ENCODE results near the gene SLC25A34.
A peak's percentile ranks its signal among the peaks of the same experiment; 100 is the strongest.
"Not testable (repeated sequence)": the region's sequence is repeated elsewhere in the genome, so short reads cannot be mapped to it uniquely, and the experiment has no call there.

SLC25A34 gene

DNA sequence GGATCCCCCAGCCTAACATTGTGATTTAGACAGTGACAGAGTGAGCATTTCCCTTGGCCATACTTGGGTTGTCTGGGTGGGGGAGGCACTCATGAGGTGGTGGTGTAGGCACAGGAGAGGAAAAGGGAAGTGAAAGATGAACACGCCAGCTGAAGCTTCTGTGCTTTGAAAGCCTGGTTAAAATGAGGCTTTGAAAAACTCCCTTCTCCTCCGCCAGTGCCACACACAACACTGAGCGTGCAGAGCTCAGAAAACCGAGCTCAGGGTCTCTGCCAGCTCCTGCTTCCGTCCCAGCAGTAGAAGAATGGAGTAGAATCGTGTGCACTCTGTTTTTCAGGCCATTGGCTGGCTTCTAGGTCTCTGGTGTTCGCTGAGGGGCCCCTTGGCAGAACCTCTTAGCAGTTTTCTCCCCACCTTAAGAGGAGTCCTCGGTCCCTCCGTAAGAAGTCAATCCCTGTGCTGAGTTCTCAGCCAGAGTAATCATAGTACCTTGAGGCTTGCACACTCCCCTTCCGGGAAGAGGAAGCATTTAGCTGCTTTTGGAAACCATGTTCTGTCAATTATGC, 39.0 kb upstream of the SLC25A34 start:
- H3K27ac ChIP-seq, result peak overlapping the region; percentile 54
- no peak for DNase-seq (ENCODE audit: low spot score)
- TF ChIP-seq, protein P1, sequence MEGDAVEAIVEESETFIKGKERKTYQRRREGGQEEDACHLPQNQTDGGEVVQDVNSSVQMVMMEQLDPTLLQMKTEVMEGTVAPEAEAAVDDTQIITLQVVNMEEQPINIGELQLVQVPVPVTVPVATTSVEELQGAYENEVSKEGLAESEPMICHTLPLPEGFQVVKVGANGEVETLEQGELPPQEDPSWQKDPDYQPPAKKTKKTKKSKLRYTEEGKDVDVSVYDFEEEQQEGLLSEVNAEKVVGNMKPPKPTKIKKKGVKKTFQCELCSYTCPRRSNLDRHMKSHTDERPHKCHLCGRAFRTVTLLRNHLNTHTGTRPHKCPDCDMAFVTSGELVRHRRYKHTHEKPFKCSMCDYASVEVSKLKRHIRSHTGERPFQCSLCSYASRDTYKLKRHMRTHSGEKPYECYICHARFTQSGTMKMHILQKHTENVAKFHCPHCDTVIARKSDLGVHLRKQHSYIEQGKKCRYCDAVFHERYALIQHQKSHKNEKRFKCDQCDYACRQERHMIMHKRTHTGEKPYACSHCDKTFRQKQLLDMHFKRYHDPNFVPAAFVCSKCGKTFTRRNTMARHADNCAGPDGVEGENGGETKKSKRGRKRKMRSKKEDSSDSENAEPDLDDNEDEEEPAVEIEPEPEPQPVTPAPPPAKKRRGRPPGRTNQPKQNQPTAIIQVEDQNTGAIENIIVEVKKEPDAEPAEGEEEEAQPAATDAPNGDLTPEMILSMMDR (conservative IDR thresholded peaks at IDR 0.05; ENCODE audit: low read depth), result no peak
- ChIA-PET POLR2A (ENCODE audit: low non-redundant PET) (no interaction called here), CTCF (no interaction called here)

DNA sequence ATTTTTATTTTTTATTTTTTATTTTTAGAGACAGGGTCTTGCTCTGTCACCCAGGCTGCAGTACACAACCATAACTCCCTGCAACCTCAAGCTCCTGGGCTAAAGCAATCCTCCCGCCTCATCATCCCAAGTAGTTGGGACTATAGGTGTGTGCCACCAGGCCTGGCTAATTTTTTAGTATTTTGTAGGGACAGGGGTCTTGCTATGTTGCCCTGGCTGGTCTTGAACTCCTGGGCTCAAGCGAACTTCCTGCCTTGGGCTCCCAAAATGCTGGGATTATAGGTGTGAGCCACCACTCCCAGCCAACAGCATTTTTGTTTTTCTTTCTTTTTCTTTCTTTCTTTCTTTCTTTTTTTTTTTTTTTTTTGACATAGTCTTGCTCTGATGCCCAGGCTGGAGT, 37.9 kb upstream of the SLC25A34 start:
- ChIA-PET CTCF (no interaction called here), POLR2A (ENCODE audit: low non-redundant PET) (interaction anchor here (0.6 kb wide), 1 partner anchor 25 kb away, joined by 3 read pairs; no protein-coding TSS in a partner anchor)
- no peak for DNase-seq (ENCODE audit: low spot score)
- TF ChIP-seq, protein P1 (conservative IDR thresholded peaks at IDR 0.05; ENCODE audit: low read depth), result no peak
- no peak overlapping the region for H3K27ac ChIP-seq

DNA sequence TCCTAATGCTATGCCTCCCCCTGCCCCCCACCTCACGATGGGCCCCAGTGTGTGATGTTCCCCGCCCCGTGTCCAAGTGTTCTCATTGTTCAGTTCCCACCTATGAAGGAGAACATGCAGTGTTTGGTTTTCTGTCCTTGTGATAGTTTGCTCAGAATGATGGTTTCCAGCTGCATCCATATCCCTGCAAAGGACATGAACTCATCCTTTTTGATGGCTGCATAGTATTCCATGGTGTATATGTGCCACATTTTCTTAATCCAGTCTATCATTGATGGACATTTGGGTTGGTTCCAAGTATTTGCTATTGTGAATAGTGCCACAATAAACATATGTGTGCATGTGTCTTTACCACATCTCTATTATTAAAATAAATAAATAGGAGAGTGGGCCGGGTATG, 36.7 kb upstream of the SLC25A34 start:
- H3K27ac ChIP-seq; DNase-seq (ENCODE audit: low spot score); POLR2A ChIA-PET (ENCODE audit: low non-redundant PET); CTCF ChIA-PET: not testable (repeated sequence)

DNA sequence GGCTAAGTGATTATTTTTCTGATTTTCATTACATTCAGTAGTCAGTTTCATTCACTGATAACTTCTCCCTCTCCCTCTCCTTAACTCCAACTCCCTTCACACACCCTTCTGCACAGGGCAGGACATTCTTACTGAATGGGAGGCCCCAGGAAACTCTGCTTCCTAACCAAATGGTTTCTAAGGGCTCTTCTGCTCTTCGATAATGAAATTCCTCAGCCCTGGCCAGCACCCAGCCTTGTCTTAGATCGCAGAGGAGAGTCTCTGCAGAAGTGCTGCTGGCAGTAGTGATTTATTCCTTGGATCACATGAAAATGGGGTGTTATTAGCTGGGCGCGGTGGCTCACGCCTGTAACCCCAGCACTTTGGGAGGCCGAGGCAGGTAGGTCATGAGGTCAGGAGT, 35.5 kb upstream of the SLC25A34 start:
- peak overlapping the region; percentile 43 for H3K27ac ChIP-seq
- ChIA-PET POLR2A (ENCODE audit: low non-redundant PET) (no interaction called here), CTCF (no interaction called here)
- TF ChIP-seq, protein P1 (conservative IDR thresholded peaks at IDR 0.05; ENCODE audit: low read depth), result no peak
- no peak for DNase-seq (ENCODE audit: low spot score)

DNA sequence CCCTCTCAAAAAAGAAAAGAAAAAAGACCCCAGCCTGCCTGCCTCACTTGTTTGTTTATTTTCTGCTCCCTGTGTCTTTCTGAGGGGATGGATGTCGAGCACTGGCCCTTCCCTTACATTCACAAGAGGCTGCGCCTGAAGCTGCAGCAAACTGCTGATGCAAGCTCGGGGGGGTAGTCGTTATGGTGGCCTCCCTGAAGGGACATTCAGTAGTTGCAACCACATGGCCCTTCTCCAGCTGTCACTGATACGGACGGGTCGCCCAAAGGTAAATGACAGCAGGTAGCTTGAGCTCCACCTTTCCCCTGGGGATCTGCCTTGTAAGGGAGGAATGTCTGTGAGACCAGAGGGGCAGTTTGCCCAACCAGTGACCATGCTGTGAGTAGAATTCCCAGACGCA, 34.3 kb upstream of the SLC25A34 start:
- POLR2A ChIA-PET (ENCODE audit: low non-redundant PET), result interaction anchor here (0.6 kb wide), 2 partner anchors 19 to 48 kb away, joined by 3 to 6 read pairs; no protein-coding TSS in a partner anchor

DNA sequence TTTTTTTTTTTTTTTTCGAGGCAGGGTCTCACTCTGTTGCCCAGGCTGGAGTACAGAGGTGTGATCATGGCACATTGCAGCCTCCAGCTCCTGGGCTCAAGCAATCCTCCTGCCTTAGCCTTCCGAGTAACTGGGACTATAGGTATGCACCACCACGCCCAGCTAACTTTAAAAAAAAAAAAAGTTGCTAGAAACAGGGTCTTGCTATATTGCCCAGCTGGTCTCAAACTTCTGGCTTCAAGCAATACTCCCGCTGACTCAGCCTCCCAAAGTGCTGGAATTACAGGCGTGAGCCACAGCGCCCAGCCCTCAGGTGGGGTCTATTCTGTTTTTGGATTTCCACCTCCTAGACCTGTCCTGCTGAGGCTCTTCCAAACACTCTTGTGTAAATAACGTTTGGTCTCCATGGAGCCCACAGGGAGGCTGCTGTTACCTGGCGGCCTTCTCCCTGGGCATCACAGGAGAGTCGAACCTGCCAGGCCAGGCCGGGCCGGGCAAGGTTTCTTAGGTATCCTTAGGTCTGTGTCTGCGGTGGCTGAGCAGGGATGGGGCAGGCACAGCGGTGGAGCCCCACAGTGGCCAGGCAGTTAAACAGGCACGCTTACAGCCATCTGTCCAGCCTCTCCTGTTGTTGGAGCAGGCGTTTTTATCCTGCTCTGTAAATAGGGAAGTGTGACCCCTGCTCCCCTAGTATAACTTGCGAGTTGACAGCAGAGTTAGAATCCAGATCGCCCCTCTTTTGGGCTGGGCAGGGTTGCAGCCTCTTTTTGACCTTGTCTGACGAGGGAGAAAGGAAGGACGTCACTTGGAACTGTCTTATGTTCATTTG, 33.1 kb upstream of the SLC25A34 start:
- CTCF ChIA-PET, result interaction anchor here (0.6 kb wide), 1 partner anchor 63 kb away, joined by 6 read pairs; no protein-coding TSS in a partner anchor
- TF ChIP-seq, protein P1 (conservative IDR thresholded peaks at IDR 0.05; ENCODE audit: low read depth), result no peak
- DNase-seq (ENCODE audit: low spot score), result peak; percentile 20
- POLR2A ChIA-PET (ENCODE audit: low non-redundant PET), result no interaction called here
- peak overlapping the region; percentile 85 for H3K27ac ChIP-seq

More for the DNA sequence above, 34.3 kb upstream of the SLC25A34 start:
- CTCF ChIA-PET, result interaction anchor here (0.6 kb wide), 1 partner anchor 198 kb away, joined by 5 read pairs; no protein-coding TSS in a partner anchor
- no peak for DNase-seq (ENCODE audit: low spot score)
- H3K27ac ChIP-seq, result peak overlapping the region; percentile 85
- TF ChIP-seq, protein P1 (conservative IDR thresholded peaks at IDR 0.05; ENCODE audit: low read depth), result no peak

DNA sequence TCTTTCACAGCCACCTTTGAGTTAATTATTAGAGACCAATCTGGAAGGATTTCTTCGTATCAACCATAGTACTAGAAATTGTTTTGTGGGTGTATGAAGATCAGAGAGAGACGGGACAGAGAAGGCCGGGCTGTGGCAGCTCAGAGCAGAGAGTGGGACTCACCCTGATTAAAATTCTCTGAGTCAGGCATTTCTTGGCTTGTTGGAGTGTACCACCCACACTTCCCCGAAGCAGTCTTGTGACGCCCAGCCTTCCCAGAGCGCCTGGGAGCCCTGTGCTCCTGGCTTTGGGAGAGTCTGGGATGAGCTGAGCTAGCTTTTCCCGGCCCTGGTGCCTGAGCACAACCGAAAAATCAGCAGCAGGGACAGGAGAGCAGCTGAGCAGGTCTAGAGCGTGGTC, 32.5 kb upstream of the SLC25A34 start:
- ChIA-PET POLR2A (ENCODE audit: low non-redundant PET) (no interaction called here), CTCF (no interaction called here)
- peak overlapping the region; percentile 85 for H3K27ac ChIP-seq
- TF ChIP-seq, protein P1 (conservative IDR thresholded peaks at IDR 0.05; ENCODE audit: low read depth), result no peak
- peak; percentile 80 for DNase-seq (ENCODE audit: low spot score)
